Measurements from ENCODE around the gene ALG12.

Gene ALG12

DNA sequence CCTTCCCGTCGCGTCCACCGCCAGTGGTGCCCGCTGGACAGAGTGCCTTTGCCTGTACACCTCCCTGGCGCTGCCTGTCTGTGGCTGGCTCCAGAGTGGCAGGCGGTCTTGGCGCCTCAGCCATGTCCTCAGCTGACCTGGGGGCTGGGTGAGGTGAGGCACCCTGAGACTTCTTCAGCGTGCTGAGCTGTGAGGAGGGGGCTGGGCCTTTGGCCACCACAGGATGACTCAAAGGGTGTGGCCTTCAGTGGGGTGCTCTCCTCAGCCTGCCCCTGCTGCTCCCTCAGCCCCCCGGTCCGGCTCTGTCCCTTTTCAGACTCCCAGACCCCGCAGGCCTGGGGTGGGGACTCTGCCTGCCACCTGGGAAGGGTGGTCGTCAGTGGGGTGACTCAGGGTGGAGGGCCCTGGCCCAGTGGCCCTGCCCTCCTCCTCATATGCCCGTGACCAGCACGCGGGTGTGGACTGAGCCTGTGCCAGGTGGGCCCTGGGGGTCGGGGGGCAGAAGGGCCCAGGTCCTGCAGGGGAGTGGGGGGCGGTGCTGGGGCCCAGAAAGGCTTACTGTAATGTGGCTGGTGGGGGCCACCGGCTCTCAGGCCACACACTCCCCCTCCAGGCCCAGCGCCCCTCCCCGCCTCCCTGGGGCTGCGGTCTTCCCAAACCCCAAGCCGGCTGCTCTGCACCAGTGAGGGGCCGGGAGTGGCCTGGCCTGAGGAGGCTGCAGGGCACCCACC, 16.1 kb upstream of the ALG12 start:
- TF ChIP-seq TAF1 (IDR thresholded peaks at IDR 0.05; ENCODE audit: low read depth, low read length) (no peak), POLR2A (IDR thresholded peaks at IDR 0.05; ENCODE audit: low read depth, low read length) (no peak), SPI1 (IDR thresholded peaks at IDR 0.05; ENCODE audit: low read depth, low read length) (no peak), PAX5 (IDR thresholded peaks at IDR 0.05; ENCODE audit: insufficient read depth, low read length, severe bottlenecking) (no peak), POLR2AphosphoS5 (IDR thresholded peaks at IDR 0.05; ENCODE audit: low read depth, low read length) (no peak), POU2F2 (IDR thresholded peaks at IDR 0.05; ENCODE audit: low read depth, low read length) (no peak)
- no peak for DNase-seq (ENCODE audit: insufficient read length, low spot score)
- FAIRE-seq: peak; percentile 63

DNA sequence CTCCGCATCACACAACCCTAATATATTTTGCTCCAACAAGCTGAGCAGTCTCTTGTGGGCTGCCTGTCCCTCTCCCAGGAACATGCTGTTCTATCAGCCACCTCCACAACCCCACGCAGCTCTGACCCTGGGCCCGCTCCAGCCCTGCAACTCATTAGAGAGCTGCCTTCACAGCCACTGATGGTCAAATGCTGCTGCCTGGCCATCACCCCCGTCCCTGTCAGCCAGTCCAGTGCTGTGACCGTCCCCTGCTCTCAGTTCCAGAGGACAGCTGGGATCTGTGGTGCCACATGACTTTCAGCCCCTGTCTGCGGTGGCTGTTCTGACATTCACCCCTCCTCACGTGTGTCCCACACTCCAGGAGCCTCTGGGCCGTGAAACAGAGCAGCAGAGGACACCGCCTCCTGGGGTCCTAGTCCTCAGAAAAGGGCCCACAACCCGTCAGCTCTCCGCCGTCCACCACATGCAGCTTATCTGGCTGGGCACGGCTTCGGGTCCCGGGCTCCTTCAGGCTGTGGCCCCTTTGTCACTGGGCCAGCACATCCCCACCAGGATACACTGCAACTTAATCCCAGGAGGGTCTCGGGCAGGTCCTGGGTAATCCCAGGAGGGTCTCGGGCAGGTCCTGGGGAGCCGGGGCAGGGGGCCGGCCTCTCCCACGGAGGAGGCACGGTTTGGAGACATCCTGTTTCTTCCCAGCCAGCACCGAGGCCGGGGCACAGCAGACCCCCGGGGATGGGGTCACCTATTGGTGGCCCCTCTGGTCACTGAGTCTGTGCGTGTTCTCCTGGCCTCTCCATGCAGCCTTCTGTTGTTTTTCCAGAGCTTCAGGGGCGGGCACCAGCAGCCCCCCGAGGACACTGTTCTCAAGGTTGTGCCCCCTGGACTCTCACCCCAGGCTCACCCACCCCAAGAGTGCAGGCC, 15.3 kb upstream of the ALG12 start:
- no peak for DNase-seq (ENCODE audit: insufficient read length, low spot score)
- TF ChIP-seq POLR2A (IDR thresholded peaks at IDR 0.05; ENCODE audit: low read depth, low read length): no peak
- TF ChIP-seq SPI1 (IDR thresholded peaks at IDR 0.05; ENCODE audit: low read depth, low read length): no peak
- TF ChIP-seq POLR2AphosphoS5 (IDR thresholded peaks at IDR 0.05; ENCODE audit: low read depth, low read length): no peak
- no peak for TF ChIP-seq PAX5 (IDR thresholded peaks at IDR 0.05; ENCODE audit: insufficient read depth, low read length, severe bottlenecking)
- TF ChIP-seq POU2F2 (IDR thresholded peaks at IDR 0.05; ENCODE audit: low read depth, low read length): no peak
- no peak for TF ChIP-seq TAF1 (IDR thresholded peaks at IDR 0.05; ENCODE audit: low read depth, low read length)
- FAIRE-seq: peak; percentile 40

DNA sequence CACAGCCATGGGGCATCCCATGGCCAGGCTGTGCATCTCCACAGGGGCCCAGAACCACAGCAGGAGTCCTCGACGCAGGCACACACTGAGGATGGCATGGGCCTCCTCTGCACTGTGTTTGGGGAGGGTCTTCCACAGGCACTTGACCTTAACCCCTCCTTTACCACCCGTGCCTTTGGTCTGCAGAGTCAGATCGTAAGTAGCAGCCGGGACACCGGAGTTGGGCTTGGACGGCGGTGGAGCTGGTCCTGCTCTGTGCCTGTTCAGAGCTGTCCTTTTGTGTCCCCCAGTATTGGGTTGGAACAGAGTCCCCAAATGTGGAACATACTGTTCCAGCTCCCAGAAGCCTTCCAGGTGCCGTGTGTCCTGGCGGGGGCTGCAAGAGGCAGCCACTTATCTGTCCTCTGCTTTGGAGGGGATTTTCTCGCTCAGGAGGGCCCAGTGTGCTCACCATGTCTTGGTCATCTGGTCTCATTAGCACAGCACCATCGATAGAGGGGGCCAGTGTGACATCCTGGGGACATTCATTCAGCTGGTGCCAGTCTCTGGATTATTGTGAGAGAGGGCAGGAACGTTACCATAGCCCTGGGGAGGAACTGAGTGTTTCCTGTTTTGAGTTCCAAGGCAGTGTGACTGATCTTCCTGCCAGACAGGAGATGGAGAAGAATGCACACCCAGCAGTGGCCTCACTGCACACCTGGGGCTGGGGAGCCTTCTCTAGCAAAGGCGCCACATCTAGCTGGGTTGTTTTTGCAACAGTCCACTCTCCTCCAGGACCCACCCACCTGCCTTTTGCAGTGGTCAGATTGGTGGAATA, 12.6 kb upstream of the ALG12 start:
- FAIRE-seq: peak; percentile 93
- no peak for TF ChIP-seq POU2F2 (IDR thresholded peaks at IDR 0.05; ENCODE audit: low read depth, low read length)
- TF ChIP-seq POLR2AphosphoS5 (IDR thresholded peaks at IDR 0.05; ENCODE audit: low read depth, low read length): no peak
- TF ChIP-seq SPI1 (IDR thresholded peaks at IDR 0.05; ENCODE audit: low read depth, low read length): peak; percentile 75

DNA sequence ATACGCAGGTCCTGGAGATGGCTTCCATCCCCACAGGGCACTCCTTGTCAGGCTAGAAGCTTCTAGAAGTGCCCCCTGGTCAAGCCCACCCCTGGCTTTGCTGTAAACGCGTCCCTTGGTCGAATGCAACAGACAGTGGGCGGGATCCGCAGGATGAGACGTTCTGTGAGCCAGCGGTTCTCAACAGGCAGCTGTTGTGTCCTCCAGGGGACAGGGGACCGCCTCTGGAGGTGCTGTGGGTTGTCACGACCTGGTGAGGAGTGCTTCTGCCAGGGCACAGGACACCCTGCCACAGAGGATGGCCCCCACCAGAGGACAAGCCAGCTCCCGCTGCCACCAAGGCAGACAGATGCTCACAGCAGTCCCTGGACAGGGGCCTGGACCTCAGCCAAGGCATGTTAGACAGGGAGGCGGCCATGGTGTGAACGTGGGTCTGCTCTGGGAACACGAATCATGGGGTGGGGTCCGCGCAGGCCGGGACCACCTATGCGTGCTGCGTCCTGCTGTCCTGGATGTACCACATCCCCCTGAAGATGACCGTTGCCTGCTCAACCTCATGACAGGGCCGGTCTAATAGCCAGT, 11.8 kb upstream of the ALG12 start:
- DNase-seq (ENCODE audit: insufficient read length, low spot score): no peak
- no peak for FAIRE-seq
- TF ChIP-seq POLR2AphosphoS5 (IDR thresholded peaks at IDR 0.05; ENCODE audit: low read depth, low read length): no peak
- no peak for TF ChIP-seq PAX5 (IDR thresholded peaks at IDR 0.05; ENCODE audit: insufficient read depth, low read length, severe bottlenecking)
- no peak for TF ChIP-seq POU2F2 (IDR thresholded peaks at IDR 0.05; ENCODE audit: low read depth, low read length)
- TF ChIP-seq POLR2A (IDR thresholded peaks at IDR 0.05; ENCODE audit: low read depth, low read length): no peak
- TF ChIP-seq SPI1 (IDR thresholded peaks at IDR 0.05; ENCODE audit: low read depth, low read length): no peak
- TF ChIP-seq TAF1 (IDR thresholded peaks at IDR 0.05; ENCODE audit: low read depth, low read length): no peak

More for the DNA sequence above, 12.6 kb upstream of the ALG12 start:
- DNase-seq (ENCODE audit: insufficient read length, low spot score): no peak

DNA sequence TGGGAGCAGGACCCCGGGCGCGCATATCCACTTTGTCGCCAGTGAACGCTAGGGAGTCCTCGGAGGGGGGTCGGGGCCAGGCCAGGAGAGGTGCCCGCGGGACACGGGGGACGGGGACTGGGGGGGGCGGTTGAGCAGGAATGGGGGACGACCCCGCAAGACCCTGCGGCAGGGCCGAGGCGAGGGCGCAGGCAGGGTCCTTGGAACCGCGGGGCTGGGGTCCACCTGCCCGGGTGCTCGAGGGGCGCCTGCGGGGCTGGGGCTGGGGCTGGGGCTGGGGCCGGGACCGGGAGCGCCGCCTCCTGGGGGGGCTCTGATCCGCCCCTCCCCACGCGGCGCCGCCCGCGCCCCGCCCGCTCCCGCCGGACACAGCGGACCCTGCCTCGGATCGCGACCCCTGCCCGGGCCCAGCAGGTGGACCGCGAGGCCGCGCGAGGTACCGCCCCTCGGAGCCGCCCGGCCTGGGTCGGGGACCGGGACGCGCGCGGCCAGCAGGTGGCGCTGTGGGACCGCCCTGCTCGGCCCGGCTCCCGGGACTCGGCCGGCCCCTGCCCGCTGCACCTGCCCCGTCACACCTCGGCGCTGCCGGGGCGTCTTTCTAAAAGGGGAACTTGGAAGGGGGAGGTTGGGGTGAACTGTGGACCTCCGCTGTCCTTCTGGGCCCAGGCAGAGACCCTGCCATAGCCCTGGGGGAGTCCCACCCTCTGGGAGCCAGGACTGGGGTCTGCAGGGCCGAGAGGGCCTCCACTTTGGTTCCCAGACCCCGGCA, 11.2 kb upstream of the ALG12 start:
- FAIRE-seq: peak; percentile 78
- peak; percentile 84 for DNase-seq (ENCODE audit: insufficient read length, low spot score)
- TF ChIP-seq POLR2A (IDR thresholded peaks at IDR 0.05; ENCODE audit: low read depth, low read length) (no peak), PAX5 (IDR thresholded peaks at IDR 0.05; ENCODE audit: insufficient read depth, low read length, severe bottlenecking) (peak; percentile 72), POU2F2 (IDR thresholded peaks at IDR 0.05; ENCODE audit: low read depth, low read length) (no peak), SPI1 (IDR thresholded peaks at IDR 0.05; ENCODE audit: low read depth, low read length) (peak; percentile 46), POLR2AphosphoS5 (IDR thresholded peaks at IDR 0.05; ENCODE audit: low read depth, low read length) (no peak), TAF1 (IDR thresholded peaks at IDR 0.05; ENCODE audit: low read depth, low read length) (no peak)

DNA sequence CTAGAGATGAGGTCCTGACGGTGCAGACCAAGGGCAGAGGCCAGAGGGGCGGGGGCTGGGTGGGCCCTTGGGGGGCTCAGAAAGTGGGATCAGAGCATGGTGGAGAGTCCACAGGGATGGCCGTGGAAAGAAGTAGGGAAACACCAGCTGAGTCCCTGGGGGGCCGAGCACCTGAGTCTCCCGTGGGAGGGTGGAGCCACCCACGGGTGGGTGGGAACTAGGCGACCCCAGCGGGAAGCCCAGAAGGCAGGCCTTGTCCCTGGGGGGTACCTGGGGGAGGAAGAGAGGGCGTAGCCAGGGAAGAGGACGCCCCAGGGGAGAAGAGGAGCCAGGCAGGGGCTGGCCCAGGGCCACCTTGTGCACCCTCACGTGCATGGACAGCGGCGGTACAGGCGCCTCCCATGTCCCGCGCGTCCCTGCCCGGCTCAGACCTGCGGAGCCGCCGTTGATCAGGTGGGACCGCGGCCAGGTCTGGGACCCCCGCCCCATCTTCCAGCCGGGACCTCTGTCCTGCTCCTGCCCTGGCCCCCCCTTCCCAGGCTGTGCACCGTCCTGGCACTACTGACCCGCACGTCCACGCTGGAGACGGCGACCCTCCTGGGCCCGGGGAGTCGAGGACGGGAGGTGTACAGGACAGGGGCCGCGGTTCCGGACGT, 10.4 kb upstream of the ALG12 start:
- FAIRE-seq (no peak), DNase-seq (ENCODE audit: insufficient read length, low spot score) (no peak)
- TF ChIP-seq POLR2AphosphoS5 (IDR thresholded peaks at IDR 0.05; ENCODE audit: low read depth, low read length): no peak
- no peak for TF ChIP-seq POU2F2 (IDR thresholded peaks at IDR 0.05; ENCODE audit: low read depth, low read length)
- TF ChIP-seq SPI1 (IDR thresholded peaks at IDR 0.05; ENCODE audit: low read depth, low read length): no peak
- no peak for TF ChIP-seq POLR2A (IDR thresholded peaks at IDR 0.05; ENCODE audit: low read depth, low read length)
- TF ChIP-seq TAF1 (IDR thresholded peaks at IDR 0.05; ENCODE audit: low read depth, low read length): no peak
- no peak for TF ChIP-seq PAX5 (IDR thresholded peaks at IDR 0.05; ENCODE audit: insufficient read depth, low read length, severe bottlenecking)

DNA sequence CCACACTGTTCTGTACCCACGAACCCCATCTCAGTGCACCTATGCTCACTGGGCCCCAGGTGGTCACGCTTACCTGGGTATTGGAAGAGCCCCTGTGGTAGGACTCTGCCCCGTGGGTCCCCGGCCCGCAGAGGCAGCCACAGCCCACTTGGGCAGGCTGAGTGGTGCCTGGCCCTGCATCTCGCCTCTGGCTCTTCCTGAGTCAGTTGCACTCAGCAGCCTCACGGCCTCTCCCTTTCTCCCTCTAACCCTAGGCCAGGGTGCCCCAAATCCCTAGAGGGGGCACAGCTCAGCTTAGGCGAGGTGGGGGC, 9.9 kb upstream of the ALG12 start:
- FAIRE-seq (no peak), DNase-seq (ENCODE audit: insufficient read length, low spot score) (no peak)
- TF ChIP-seq POLR2A (IDR thresholded peaks at IDR 0.05; ENCODE audit: low read depth, low read length) (no peak; the same call in 1 of the 2 replicates), PAX5 (IDR thresholded peaks at IDR 0.05; ENCODE audit: insufficient read depth, low read length, severe bottlenecking) (no peak)
